ENCODE data around the gene FUT3. TPM values are rescaled to one million over a fixed set of nuclear protein-coding genes. Genes with fewer than 3 reads are reported as not detected.

Gene FUT3
- total RNA-seq, 1 experiment from 2014 or later = 15.6 TPM

DNA sequence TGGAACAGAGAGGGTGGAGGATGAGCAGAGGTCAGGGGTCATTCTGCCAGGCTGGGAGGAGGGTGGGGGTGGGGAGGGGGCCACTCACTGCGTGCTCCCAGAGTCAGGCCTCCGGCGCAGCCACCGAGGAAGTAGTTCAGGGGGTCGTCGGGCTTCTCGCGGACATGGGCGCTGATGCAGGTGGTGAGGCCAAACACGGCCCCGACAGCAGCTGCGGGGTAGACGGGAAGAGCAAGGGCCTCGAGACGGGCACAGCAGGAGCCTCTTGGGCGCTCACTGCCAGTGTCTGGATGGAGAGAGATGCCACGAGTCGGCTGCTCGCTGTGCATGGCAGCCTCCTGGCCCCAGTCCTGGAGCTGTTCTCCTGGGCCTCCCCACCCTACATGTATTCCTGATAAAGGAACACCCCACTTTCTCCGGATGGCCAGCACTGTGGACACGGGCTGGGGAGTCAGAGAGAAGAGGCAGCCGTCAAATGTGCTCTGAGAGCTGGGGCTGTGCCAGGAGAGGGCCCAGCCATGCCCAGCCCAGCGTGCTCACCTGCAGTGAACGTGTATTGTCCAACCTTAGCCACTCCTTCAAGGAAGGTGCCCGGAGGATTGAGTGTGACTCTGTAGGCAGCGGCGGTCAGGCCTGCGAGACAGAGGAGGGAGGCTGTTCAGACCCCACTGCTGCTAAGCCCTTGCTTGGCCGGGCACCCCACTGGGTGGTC lies 45.3 kb upstream of the FUT3 start:
- CTCF ChIA-PET = no interaction called here
- H3K9me3 Mint-ChIP-seq (ENCODE audit: low read depth, unreplicated experiment) = no peaks in the 10 kb centered on the region
- DNase-seq = no peak
- BruUV-seq (replicated peaks) = no TSS peak
- intact Hi-C loops (cut with micrococcal nuclease; ENCODE audit: unreplicated experiment) = no loop called here
- no peak overlapping the region for H3K4me3 Mint-ChIP-seq (ENCODE audit: low read depth, unreplicated experiment)
- H3K27me3 Mint-ChIP-seq (ENCODE audit: unreplicated experiment) = no peaks in the 10 kb centered on the region
- peaks cover 14% of the 10 kb centered on the region for H3K36me3 Mint-ChIP-seq (ENCODE audit: insufficient read depth, unreplicated experiment)
- H3K4me1 Mint-ChIP-seq (ENCODE audit: low read depth, unreplicated experiment) = no peaks in the 10 kb centered on the region
- TF ChIP-seq, protein P1, sequence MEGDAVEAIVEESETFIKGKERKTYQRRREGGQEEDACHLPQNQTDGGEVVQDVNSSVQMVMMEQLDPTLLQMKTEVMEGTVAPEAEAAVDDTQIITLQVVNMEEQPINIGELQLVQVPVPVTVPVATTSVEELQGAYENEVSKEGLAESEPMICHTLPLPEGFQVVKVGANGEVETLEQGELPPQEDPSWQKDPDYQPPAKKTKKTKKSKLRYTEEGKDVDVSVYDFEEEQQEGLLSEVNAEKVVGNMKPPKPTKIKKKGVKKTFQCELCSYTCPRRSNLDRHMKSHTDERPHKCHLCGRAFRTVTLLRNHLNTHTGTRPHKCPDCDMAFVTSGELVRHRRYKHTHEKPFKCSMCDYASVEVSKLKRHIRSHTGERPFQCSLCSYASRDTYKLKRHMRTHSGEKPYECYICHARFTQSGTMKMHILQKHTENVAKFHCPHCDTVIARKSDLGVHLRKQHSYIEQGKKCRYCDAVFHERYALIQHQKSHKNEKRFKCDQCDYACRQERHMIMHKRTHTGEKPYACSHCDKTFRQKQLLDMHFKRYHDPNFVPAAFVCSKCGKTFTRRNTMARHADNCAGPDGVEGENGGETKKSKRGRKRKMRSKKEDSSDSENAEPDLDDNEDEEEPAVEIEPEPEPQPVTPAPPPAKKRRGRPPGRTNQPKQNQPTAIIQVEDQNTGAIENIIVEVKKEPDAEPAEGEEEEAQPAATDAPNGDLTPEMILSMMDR (IDR thresholded peaks at IDR 0.05; ENCODE audit: unreplicated experiment) = no peak
- H3K27ac Mint-ChIP-seq (ENCODE audit: unreplicated experiment) = no peak overlapping the region

- Mint-ChIP-seq H3K27ac (ENCODE audit: unreplicated experiment) (no peak overlapping the region), H3K4me1 (ENCODE audit: low read depth, unreplicated experiment) (no peaks in the 10 kb centered on the region), H3K9me3 (ENCODE audit: low read depth, unreplicated experiment) (no peaks in the 10 kb centered on the region), H3K36me3 (ENCODE audit: insufficient read depth, unreplicated experiment) (peaks cover 14% of the 10 kb centered on the region), H3K27me3 (ENCODE audit: unreplicated experiment) (no peaks in the 10 kb centered on the region), H3K4me3 (ENCODE audit: low read depth, unreplicated experiment) (no peak overlapping the region)
- CTCF ChIA-PET = no interaction called here
- no TSS peak for BruUV-seq (replicated peaks)
- DNase-seq = no peak
- intact Hi-C loops (cut with micrococcal nuclease; ENCODE audit: unreplicated experiment) = no loop called here
- TF ChIP-seq, protein P1 (IDR thresholded peaks at IDR 0.05; ENCODE audit: unreplicated experiment) = no peak
Measured at GRCh38 chr19:5895890-5896289, 44.6 kb upstream of the FUT3 start.

DNA sequence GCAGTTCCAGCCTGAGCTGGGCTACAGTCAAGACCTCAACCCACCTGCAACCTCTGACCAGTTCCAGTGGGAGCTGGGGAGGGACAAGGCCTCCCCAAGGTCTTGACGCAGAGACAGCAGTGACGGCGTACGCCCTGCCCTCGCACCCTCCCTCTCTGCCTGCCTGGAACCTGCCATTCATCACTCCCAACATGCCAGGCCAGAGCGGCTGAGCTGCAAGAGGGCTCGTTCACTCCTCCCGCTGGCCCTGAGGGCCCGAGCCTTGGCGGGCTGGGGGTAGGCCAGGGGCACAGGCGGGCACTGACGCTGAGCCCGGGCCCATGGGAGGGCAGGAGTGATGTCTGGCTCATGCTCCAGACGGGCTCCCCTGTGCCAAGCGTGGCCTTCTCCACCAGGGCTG lies 44.2 kb upstream of the FUT3 start:
- Mint-ChIP-seq H3K9me3 (ENCODE audit: low read depth, unreplicated experiment) (no peaks in the 10 kb centered on the region), H3K27ac (ENCODE audit: unreplicated experiment) (no peak overlapping the region), H3K4me1 (ENCODE audit: low read depth, unreplicated experiment) (no peaks in the 10 kb centered on the region), H3K4me3 (ENCODE audit: low read depth, unreplicated experiment) (no peak overlapping the region), H3K27me3 (ENCODE audit: unreplicated experiment) (no peaks in the 10 kb centered on the region), H3K36me3 (ENCODE audit: insufficient read depth, unreplicated experiment) (peaks cover 14% of the 10 kb centered on the region)
- DNase-seq = no peak
- CTCF ChIA-PET = no interaction called here
- BruUV-seq (replicated peaks) = no TSS peak
- TF ChIP-seq, protein P1 (IDR thresholded peaks at IDR 0.05; ENCODE audit: unreplicated experiment) = no peak
- intact Hi-C loops (cut with micrococcal nuclease; ENCODE audit: unreplicated experiment) = no loop called here

GRCh38 chr19:5894704-5895349 lies 43.6 kb upstream of the FUT3 start:
- intact Hi-C loops (cut with micrococcal nuclease; ENCODE audit: unreplicated experiment) = loop anchor here (5.0 kb wide), 1 partner anchor 93 kb away; no protein-coding TSS in a partner anchor
- Mint-ChIP-seq H3K27ac (ENCODE audit: unreplicated experiment) (no peak overlapping the region), H3K36me3 (ENCODE audit: insufficient read depth, unreplicated experiment) (peaks cover 14% of the 10 kb centered on the region), H3K9me3 (ENCODE audit: low read depth, unreplicated experiment) (no peaks in the 10 kb centered on the region), H3K27me3 (ENCODE audit: unreplicated experiment) (peaks cover 4% of the 10 kb centered on the region), H3K4me3 (ENCODE audit: low read depth, unreplicated experiment) (no peak overlapping the region), H3K4me1 (ENCODE audit: low read depth, unreplicated experiment) (no peaks in the 10 kb centered on the region)
- DNase-seq = no peak
- CTCF ChIA-PET = no interaction called here
- TF ChIP-seq, protein P1 (IDR thresholded peaks at IDR 0.05; ENCODE audit: unreplicated experiment) = no peak
- no TSS peak for BruUV-seq (replicated peaks)
